Measurements from ENCODE around the gene RABGAP1L. TPM values are rescaled to one million over a fixed set of nuclear protein-coding genes. Genes with fewer than 3 reads are reported as not detected.

RABGAP1L gene
- total and polyA plus RNA-seq, 2 of the 4 experiments (the other 2 are of a cell fraction) = 7.9 to 26.7 TPM

- Histone ChIP-seq H4K20me1 (ENCODE audit: insufficient read depth, low read length) (no peaks in the 10 kb centered on the region), H4K91ac (ENCODE audit: insufficient read depth, low read depth, low read length) (no peak overlapping the region), H2AFZ (replicated peaks; ENCODE audit: low read length, poor library complexity) (no peak overlapping the region), H3K56ac (ENCODE audit: extremely low read depth, insufficient read depth, low read length) (no peak overlapping the region), H3K9me3 (ENCODE audit: control insufficient read depth, insufficient read depth, low read length) (no peaks in the 10 kb centered on the region), H2AK5ac (ENCODE audit: low read depth, low read length) (no peak overlapping the region), H3K4me3 (ENCODE audit: insufficient read depth, low read depth, low read length) (no peak overlapping the region), H4K8ac (ENCODE audit: low read depth in 2 of 2, low read length in 2 of 2) (no peak overlapping the region), H3K18ac (ENCODE audit: low read depth, low read length) (no peak overlapping the region), H2AK9ac (replicated peaks; ENCODE audit: low read depth, low read length, poor library complexity) (no peak overlapping the region), H2BK20ac (ENCODE audit: low read depth, low read length) (no peak overlapping the region), H4K5ac (ENCODE audit: low read depth, low read length) (no peak overlapping the region), H3K27me3 (ENCODE audit: control insufficient read depth, insufficient read depth, low read length) (no peaks in the 10 kb centered on the region), H2BK15ac (ENCODE audit: low read depth, low read length) (no peak overlapping the region), H3K4ac (ENCODE audit: low read depth, low read length) (no peak overlapping the region), H3K36me3 (ENCODE audit: control insufficient read depth, insufficient read depth, low read length) (no peaks in the 10 kb centered on the region), H3K79me1 (ENCODE audit: low read depth in 1 of 2, low read length in 2 of 2) (no peaks in the 10 kb centered on the region), H3K23ac (ENCODE audit: low read depth, low read length) (no peak overlapping the region), H3K9ac (ENCODE audit: low read depth, low read length) (no peak overlapping the region), H3K4me2 (ENCODE audit: low read depth, low read length) (no peak overlapping the region), H3K4me1 (ENCODE audit: control insufficient read depth, insufficient read depth, low read length) (no peaks in the 10 kb centered on the region), H2BK5ac (ENCODE audit: low read depth, low read length, poor library complexity, severe bottlenecking) (no peak overlapping the region), H3K27ac (ENCODE audit: insufficient read depth, low read length) (no peak overlapping the region), H3K14ac (replicated peaks; ENCODE audit: low read depth, low read length) (no peak overlapping the region), H2BK120ac (ENCODE audit: low read depth, low read length) (no peak overlapping the region), H3K9me1 (ENCODE audit: insufficient read depth, low read length) (no peaks in the 10 kb centered on the region)
- TF ChIP-seq MXI1 (IDR thresholded peaks at IDR 0.05; ENCODE audit: borderline replicate concordance, low read depth, low read length) (no peak), RFX5 (IDR thresholded peaks at IDR 0.05; ENCODE audit: low read depth, low read length) (no peak), USF2 (IDR thresholded peaks at IDR 0.05; ENCODE audit: low read depth, low read length) (no peak), CEBPB (IDR thresholded peaks at IDR 0.05; ENCODE audit: low read depth, low read length) (no peak), FOS (IDR thresholded peaks at IDR 0.05; ENCODE audit: low read depth, low read length) (no peak), ELK1 (IDR thresholded peaks at IDR 0.05; ENCODE audit: borderline replicate concordance, low read depth, low read length) (no peak), MAZ (IDR thresholded peaks at IDR 0.05; ENCODE audit: borderline replicate concordance, low read depth, low read length) (no peak), RAD21 (IDR thresholded peaks at IDR 0.05; ENCODE audit: low read length) (no peak), CTCF (conservative IDR thresholded peaks at IDR 0.05; ENCODE audit: low read depth, low read length) (no peak)
- BruUV-seq (replicated peaks) = no TSS peak
- ATAC-seq (ENCODE audit: low read depth) (no peak), DNase-seq (no peak)
- intact Hi-C loops (cut with micrococcal nuclease) = no loop called here
- in situ Hi-C loops (cut with MboI; ENCODE audit: low sequenced_read_pairs) = no loop called here
- dilution Hi-C loops (cut with HindIII; ENCODE audit: low sequenced_read_pairs, unreplicated experiment) = no loop called here
- ChIA-PET POLR2A (ENCODE audit: unreplicated experiment) (no interaction called here), CTCF (no interaction called here)
Measured at GRCh38 chr1:174912264-174912663, 752.9 kb downstream of the RABGAP1L start.
